GM21526 (cell line): ENCODE results near the gene PSMC1.

Source experiments
- ATAC-seq: cut with Tn5 transposase; IDR thresholded peaks from one replicate; pipeline ENCODE4 v1.9.1; 2021; ENCODE audit warnings: moderate library complexity; ENCODE audit not compliant: unreplicated experiment, low FRiP score

Gene PSMC1

DNA sequence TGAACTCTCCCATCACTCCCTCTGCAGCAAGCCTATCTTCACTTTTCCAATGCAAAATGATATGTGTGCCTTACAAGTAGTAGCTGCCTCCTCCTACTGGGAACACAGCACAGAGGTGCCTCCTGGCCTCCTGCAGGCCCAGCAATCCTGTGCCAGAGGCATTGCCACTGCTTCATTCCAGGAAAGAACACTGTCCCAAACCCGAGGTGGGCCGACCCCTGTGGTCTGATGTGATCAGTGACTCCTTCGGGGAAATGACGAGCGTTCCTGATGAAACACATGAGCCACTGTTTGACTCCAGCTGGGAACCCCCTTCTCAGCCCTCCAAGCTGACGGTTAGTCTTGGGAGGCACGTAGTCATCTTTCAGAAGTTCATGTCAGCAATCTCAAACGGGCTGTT is 19.5 kb downstream of the PSMC1 start:
- ATAC-seq, result no peak

DNA sequence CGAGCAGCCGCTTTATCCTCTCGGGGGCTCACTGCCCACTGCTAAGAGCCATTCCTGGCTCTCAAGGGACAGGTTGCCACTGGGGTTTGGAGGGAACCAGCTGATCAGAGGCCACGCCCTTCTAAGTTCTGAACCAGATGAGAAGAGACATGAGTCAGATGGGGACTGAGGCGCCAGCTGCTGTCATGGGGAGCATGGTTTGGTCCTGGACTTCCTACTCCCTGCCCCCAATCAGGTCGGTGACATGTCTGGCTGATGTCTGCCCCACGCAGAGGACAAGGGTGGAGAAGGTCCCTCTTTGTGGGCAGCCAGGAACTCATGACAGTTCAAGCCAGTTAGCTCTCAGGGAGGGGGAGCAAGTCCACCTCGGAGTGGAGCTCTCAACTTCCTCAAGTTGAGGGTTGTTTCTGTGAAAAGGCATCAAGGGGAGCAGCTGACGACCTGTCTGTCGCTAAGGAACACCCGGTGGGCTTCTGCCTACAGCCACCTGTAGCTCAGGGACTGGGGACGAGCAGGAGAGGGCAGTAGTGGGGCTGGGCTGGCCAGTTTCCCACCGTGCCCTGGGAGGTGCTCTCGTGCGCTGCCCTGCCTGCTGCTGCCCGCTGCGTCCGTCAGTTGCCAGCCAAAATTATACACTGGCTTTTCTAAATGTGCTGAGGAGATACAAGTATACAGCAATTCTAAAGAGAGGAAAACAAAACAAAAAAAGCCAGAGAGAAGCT is 20.5 kb downstream of the PSMC1 start:
- ATAC-seq, result no peak

DNA sequence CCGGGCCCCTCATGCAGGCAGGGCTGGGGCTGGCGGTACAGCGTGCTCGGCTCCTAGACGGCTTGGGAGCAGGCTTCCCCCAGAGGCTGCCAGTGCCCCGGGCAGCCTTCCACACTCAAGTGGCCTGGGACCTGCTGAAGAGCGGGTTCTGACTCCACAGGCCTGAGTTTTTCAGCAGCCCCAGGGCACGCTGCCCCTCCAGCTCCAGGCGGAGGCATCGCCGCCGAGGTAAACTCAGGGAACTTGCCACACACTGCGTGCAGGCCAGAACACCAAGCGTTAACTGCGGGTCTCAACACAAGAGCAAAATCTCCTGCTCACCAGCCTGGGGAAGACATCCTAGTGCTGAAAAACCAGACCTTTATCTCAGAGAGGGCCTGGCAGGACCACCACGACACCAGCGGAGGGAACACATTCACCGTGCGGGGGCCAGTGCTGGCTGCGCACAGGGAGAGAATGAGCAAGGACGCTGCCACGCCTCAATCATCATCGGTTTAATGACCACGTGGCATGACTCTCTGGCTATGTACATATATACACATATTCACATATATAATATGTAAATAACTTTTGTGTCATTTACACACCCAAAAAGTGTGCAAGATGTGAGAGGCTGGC is 21.3 kb downstream of the PSMC1 start:
- ATAC-seq, result no peak

DNA sequence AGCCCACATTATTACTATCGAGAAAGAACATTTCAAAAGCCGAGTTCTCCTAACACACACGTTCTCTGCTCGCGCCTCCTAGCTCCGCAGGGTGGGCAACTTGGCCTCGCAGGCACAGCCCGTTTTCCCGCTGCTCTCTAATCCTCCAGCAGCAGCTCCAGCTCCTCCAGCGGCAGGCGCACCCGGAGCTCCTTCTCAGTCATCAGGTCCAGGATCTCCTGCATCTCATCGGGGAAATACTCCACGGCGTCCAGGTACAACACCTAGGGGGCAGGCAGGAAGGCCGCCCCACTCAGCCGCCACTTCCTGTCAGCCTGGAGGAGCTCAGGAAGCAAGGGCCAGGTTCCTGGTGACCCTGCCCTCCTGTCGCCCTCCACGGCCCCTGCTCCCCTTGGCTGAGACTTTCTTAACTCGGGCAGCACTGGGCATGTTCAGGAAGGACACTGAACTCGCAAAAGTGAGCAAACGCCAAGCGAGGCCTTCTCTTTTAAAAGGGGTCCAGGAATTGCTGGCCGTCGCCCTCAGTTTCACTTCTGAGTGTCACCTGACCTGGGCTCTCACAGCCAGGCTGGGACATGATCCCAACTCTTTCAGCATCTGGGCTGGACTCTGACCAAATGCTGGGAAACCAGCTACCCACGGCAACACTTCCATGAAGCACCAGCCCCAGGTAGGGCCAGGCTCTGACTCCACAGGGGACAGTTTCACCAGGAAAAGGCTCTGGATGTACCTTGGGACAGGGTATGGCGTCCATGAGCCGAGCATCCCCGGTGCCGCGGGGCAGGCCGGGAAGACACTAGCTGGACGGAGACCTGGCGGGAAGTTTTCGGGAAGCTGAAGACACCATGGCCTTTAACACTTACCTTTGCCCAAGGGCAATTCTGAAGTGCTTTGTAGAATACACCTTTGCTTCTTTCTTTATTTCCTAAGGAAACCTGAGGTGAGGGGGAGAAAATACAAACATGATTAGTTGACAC is 22.1 kb downstream of the PSMC1 start:
- no peak for ATAC-seq

GRCh38 chr14:90280096-90280495 is 23.7 kb downstream of the PSMC1 start:
- no peak for ATAC-seq

- no peak for ATAC-seq
These were observed 24.9 kb downstream of the PSMC1 start for GRCh38 chr14:90281261-90281660.

- no peak for ATAC-seq
These were observed 25.4 kb downstream of the PSMC1 start for GRCh38 chr14:90281756-90282155.

- no peak for ATAC-seq
These were observed 31.4 kb downstream of the PSMC1 start for GRCh38 chr14:90287791-90288190.

DNA sequence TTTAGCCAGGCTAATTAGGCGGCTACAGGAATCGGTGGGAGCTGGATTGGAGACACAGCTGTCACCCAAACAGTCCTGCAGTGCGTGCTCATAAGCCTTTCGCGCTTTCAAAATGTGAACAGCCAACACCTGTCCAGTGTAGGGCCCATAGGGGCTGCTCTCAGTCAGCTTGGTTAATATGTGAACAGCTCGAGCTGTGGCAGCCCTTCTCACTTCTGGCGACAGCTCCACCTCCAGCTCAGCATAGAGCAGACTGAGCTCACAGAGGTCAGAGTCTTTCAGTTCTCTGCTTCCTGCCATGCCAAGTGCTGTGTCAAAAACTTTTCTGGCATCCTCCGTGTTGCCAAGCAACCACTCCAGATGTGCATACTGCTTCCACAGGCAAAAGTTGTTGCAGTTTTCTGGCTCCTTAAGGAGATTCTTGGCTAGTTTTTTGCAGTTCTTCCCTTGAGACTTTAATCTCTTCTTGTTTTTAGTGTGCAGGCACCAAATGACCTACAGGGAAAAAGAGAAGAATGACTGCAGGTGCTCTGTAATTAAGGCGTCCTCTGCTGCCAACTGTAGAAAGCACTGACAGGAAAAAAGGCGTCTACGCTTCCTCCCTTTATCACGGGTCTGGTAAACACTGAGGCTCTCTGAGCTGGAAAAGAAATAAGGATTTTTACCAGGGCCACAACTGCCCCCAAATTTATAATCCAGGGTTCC is 32.5 kb downstream of the PSMC1 start:
- ATAC-seq, result peak; percentile 59

- no peak for ATAC-seq
These were observed 34.1 kb downstream of the PSMC1 start for GRCh38 chr14:90290337-90291011.

GRCh38 chr14:90291699-90292098 is 35.3 kb downstream of the PSMC1 start:
- ATAC-seq, result no peak

DNA sequence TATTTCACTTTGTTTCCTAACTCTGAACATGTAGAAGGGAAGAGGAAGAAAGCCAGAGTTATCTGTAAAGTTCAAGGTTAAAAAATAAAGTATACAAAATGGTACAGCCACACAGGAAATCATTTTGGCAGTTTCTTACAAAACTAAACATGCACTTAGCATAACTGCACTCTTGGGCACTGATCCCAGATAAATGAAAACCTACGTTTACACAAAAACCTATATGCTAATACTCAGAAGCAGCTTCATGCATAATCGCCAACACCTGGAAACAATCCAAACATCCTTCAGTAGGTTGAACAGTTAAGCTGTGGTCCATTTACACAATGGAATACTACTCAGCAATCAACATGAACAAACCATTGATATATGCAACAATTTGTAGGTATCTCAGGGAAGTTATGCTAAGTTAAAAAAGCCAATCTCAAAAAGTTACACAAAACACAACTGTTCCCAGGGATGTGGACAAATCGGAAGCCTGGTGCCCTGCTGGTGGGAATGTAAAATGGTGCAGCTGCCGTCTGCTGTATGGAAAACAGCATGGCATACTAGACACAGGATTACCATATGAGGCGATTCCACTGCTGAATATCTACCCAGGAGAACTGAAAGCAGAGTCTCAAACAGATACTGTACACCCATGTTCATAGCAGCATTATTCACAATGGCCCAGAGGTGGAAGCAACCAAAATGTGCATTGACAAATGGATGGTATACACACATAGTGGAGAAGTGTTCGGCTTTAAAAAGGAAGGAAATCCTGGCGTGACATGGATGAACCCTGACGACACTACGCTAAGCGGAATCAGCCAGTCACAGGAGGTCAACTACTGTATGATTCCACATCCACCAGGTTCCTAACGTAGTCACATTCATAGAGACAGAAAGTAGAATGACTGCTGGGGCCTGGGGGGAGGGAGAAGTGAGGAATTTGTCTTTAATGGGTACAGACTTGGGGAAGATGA is 37.7 kb downstream of the PSMC1 start:
- no peak for ATAC-seq

DNA sequence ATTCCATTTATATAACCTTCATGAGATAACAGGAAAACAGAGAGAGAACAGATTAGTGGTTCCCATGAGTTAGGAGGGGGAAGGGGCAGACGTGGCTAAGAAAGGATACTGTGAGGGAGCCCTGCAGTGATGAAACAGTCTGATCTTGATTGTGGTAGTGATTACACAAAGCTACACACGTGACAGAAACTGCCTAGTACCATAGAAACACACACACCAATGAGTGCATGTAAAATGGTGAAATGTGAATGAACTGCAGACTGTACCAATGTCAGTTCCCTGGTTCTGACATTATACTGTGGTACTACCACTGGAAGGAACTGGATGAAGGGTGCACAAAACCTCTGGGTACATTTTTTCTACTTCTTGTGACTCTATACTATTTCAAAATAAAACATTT is 38.5 kb downstream of the PSMC1 start:
- no peak for ATAC-seq

DNA sequence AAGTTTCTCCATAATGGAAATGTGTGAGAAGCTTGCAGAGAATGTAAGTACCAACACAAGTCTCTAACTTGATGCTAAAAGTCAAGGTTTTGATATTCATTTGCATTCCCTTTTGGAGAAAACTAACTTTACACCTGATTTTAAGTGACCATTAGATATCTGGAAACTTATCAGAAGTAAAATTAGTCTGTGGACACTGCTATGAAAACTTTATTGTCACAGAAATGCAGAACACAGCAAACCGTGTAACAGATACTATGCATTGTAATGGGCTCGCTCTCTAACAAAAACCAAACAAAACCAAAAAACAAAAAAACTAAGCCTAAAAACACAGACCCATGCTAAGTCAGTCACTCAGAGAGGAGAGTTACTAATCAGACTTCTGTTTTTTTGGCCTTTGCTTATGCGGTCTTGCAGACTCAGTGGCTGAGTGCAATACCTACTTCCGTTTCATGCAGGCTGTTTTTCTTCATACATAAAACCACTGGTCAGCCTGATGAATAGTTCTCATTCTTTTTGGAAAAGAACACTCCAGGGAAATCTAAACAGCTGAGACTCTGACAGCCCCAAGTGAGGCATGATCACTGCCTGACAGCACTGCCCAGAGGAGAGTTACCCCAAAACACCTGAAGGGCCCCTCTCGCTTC is 39.6 kb downstream of the PSMC1 start:
- no peak for ATAC-seq

- no peak for ATAC-seq
These were observed 40.3 kb downstream of the PSMC1 start for GRCh38 chr14:90296641-90297040.

- no peak for ATAC-seq
These were observed 41.7 kb downstream of the PSMC1 start for GRCh38 chr14:90297876-90298629.

GRCh38 chr14:90299408-90299807 is 43.1 kb downstream of the PSMC1 start:
- ATAC-seq, result no peak

DNA sequence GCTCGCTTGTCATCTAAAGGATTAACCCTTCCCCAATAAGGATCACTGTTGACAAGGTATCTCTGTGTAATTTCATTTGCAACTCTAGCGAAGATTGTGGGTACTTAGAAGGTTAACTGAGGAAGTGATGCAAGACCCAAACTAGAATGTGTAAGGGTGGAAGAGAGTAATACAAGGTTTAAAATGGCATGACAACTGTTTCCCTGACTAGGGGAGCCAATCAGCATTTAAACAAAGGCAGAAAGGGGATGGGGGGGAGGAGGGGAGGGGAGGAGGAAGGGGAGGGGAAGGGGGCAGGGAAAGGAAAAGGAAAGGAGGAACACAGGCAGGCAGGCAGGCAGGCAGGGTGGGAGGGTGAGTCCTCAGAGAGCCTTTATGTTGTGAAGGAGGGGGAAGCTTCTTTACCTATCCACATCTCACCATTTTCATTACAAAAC is 44.3 kb downstream of the PSMC1 start:
- ATAC-seq, result no peak
